KG1 (cell line): ENCODE data around the gene CAMKMT.

Source experiments
- DNase-seq: peaks from one replicate; lab custom pipeline; 2025; lab: John Stamatoyannopoulos, UW

The CAMKMT gene

GRCh38 chr2:44651974-44652373 lies 290.2 kb downstream of the CAMKMT start:
- no peak for DNase-seq

DNA sequence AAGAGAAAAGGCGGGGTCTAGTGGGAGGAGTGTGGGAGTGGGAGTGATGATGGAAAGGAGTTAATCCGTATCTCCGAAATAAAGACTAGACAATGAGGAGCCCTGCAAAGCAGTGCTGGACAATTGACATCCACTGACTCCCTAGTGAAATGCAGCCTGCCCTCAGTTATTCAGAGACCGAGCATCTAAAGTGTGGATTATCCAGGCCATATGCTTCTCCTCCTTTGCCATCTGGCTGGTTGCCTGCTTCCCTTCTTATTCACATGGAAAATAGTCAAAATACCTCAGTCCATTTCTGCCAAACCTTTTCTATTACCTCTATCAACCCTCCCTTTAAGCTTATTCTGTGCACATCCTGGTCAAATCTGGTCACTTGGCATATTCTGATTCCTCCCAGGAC lies 291.0 kb downstream of the CAMKMT start:
- no peak for DNase-seq

DNA sequence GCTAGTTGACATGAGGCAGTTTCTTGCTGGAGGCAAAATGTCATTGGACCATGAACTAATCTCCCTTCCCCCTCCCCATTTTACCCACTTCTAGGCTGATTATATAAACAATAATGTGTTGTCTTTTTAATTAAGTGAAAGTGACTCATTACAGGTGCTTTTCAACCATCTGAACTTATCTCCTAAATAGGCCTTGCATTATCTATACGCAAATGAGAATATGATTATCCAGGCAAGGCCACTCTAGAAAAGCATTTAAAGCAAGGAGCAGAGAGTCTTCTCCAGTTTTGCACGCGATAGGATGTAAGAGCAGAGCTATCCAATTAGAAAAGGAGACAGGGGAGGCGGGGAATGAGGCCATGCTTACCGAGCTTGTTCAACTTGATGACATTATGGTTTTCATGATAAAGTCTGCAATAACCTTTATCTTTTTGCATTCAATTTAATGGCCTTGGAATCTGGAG lies 293.7 kb downstream of the CAMKMT start:
- DNase-seq: no peak

- DNase-seq: no peak
Measured at GRCh38 chr2:44656460-44656859, 294.7 kb downstream of the CAMKMT start.

- DNase-seq: no peak
Measured at GRCh38 chr2:44663471-44664073, 301.8 kb downstream of the CAMKMT start.

DNA sequence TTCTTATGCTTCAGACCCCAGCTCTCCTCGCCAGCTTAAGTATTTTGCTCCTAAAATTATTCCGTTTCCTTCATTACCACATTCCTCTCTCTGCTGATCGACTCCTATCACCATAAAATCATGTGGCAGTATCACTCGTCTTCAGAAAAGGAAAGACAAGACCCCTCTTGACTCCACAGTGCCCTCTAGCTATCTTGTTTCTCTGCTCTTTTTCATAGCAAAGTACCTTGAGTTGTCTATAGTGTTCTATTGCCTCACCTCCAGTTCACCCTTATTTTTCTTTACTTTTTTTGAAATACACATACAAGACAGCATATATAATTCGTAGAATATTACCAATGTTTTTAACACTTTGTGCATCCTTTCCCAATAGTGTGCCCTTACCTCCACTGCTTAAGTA lies 306.6 kb downstream of the CAMKMT start:
- no peak for DNase-seq

DNA sequence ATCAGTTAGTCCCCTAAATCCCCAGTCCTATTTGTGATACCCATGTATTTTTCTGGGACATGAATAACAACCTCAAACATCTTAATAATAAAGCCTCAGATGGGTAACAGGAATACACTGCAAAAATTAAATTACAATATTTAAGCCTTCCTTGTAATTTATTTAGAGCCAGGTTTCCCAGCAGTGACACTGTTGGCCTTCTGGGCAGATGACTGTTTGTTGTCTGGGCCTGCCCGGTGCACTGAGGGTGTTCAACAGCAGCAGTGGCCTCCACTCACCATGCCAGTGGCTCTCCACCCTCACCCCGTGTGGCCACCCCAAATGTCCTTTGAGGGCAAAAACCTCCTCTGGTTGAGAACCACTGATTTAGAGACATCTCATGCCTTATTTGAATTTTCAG lies 309.5 kb downstream of the CAMKMT start:
- no peak for DNase-seq

DNA sequence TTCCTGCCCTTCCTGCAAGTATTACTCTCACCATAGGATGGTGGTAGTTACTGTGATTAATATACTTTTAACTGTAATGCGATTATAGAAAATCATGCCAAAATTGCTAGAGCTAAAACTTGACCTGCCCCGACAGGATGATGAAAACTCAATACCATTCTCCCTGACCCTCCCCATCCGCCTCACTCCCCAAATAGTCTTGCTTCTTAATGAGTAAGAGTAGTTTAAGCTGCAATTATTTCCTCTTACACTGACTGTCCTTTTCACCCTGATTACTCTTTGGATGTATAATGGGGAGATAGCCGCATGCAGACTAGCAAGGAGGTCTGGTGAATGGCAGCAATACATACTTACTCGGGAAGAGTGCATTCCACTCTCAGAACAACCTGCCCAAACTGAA lies 310.2 kb downstream of the CAMKMT start:
- no peak for DNase-seq

- no peak for DNase-seq
Measured at GRCh38 chr2:44672431-44672830, 310.7 kb downstream of the CAMKMT start.

GRCh38 chr2:44674473-44675284 lies 312.9 kb downstream of the CAMKMT start:
- DNase-seq: no peak

- no peak for DNase-seq
Measured at GRCh38 chr2:44676379-44676778, 314.6 kb downstream of the CAMKMT start.

- no peak for DNase-seq
Measured at GRCh38 chr2:44679584-44679983, 317.8 kb downstream of the CAMKMT start.

GRCh38 chr2:44679990-44680389 lies 318.2 kb downstream of the CAMKMT start:
- no peak for DNase-seq

- no peak for DNase-seq
Measured at GRCh38 chr2:44680424-44680971, 318.8 kb downstream of the CAMKMT start.

DNA sequence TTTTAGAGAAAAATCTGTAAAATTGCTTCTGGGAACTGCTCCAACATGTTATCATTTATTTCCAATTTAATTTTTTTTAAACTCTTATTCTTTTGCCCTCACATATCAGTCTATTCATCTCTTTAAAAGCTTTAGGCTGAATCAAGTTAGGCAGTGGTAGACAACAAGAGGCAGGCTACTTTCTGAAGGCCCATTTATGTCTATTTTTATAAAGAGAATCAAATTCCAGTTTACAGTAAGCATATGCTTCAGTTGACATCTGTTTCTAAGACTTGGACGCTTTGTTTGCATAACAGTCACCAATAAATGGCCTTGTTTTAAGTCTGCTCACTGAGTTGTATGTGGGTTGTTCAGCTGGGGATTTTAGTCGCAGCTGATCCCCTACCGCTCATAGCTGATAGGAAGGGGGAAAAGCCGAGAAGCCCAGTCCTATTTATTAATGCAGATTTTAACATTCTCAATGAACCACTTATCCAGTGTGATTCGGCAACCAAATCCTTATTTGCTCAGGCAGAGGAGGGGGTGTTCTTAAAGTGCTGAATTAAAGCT lies 319.3 kb downstream of the CAMKMT start:
- no peak for DNase-seq

- no peak for DNase-seq
Measured at GRCh38 chr2:44682459-44682858, 320.7 kb downstream of the CAMKMT start.

GRCh38 chr2:44684559-44684958 lies 322.8 kb downstream of the CAMKMT start:
- DNase-seq: no peak

DNA sequence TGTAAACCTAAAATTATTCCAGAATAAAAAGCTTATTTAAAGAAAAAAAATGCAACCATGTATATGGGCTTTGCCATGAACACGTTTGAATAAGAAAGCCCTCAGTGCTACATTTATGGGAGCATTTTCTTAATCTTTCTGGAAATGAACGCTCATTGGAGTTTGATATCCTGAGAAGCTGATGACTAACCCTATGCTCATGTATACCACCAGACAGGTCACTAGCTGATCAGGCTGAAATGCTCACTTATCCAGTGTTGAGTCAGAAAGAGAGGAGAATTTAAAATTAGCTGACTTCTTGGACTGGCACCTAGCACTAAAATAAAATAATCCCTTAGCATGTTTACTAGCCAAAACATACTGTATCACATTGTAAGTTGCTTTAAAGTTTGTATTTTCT lies 324.8 kb downstream of the CAMKMT start:
- no peak for DNase-seq

DNA sequence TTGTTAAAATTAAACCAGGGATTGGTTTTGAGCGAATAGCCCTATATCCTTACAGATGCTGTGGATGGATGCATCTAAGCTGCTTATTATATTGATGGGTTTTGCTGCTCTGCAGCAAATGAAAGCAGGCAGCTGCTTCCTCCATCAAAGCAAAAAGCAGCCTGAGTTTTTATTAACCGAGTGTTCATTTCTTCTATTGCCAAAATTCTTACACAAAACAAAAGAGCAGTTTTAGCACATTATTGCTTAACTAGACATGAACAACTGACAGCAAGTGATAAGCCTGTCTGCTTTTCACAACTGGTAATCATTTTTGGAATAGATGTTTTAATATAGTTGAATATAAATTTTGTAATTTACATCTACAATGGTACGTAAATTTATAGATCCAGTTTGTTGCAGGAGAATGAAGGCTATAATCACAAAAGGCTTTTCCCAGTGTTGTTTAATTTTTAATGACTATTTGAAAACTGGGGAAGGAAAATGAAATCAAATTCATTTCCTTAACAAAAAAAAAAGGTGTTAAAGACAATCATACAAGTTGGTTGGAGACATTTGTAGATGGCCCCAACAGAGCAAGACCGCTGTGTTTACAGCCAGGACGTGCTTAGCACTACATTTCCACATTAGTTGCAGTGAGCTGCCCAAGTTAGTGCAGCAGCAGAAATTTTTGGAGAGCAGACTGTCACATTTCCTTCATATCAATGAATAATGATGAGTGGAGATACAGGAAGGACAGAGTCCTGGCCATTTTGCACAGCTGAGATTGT lies 326.1 kb downstream of the CAMKMT start:
- DNase-seq: no peak

GRCh38 chr2:44688456-44689124 lies 326.8 kb downstream of the CAMKMT start:
- DNase-seq: no peak

DNA sequence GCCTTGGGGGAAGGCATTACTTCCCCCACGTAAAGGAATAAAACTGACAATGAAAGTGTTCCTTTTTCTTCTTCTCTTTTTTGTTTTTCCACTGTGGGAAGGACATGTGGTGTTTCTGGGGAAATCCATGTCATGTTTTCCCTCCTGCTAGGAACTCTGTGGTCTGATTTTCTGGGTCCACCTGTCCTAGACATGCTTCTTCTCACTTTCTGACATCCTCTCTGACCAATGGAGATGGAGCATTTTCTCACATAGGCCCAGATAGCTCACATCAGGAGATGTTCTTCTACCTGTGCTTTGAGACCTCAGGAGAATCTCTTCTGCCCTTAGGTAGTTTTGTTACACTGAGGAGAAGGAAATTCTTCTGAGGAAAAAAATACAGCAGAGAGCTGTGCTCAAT lies 327.8 kb downstream of the CAMKMT start:
- DNase-seq: no peak
